Caco-2 (cell line): ENCODE data around the gene PEX5L. TPM values are rescaled to one million over a fixed set of nuclear protein-coding genes. Genes with fewer than 3 reads are reported as not detected.
A peak's percentile ranks its signal among the peaks of the same experiment; 100 is the strongest.

Experiments used
- BruUV-seq: library from RNA; stranded (reverse); fragments of 400-500 nt; replicated peaks from 2 replicates; lab custom pipeline; 2021; lab: Mats Ljungman, UMichigan
- CTCF ChIA-PET: fragments of 300-600 bp; sonication (Branson Sonifier 250); formaldehyde crosslinking; loops from one replicate; lab custom pipeline; 2022; ENCODE audit warnings: antibody characterized with exemption; lab: Charles Lee
- POLR2A ChIA-PET: fragments of 300-600 bp; sonication (Branson Sonifier 250); formaldehyde crosslinking; loops from one replicate; lab custom pipeline; 2022; ENCODE audit warnings: antibody characterized with exemption; lab: Charles Lee
- DNase-seq, 2 experiments: peaks; one replicate each; pipeline versions ENCODE4 v3.0.0 to v3.0.0-alpha.2; 2020 to 2022
- H3K27me3 ChIP-seq: replicated peaks from 2 replicates; pipeline ENCODE4 v1.6.0; 2011; ENCODE audit warnings: low read length; ENCODE audit not compliant: control insufficient read depth, insufficient read depth
- H3K36me3 ChIP-seq: 2 replicates; pipeline ENCODE4 v1.5.1; 2011; ENCODE audit warnings: low read length; ENCODE audit not compliant: control insufficient read depth, insufficient read depth
- H3K4me1 ChIP-seq: fragments of 250-450 bp; sonication (Bioruptor Pico); 2 replicates; pipeline ENCODE4 v1.5.1; 2020; ENCODE audit warnings: mild to moderate bottlenecking
- H3K4me3 ChIP-seq: 2 replicates; pipeline ENCODE4 v1.5.1; 2011; ENCODE audit warnings: low read depth, mild to moderate bottlenecking, control low read depth, low read length
- H3K9me3 ChIP-seq: fragments of 250-450 bp; sonication (Bioruptor Pico); 2 replicates; pipeline ENCODE4 v1.5.1; 2020; ENCODE audit warnings: mild to moderate bottlenecking, moderate library complexity
- H3K27ac Mint-ChIP-seq: one replicate; pipeline ENCODE4 v1.8.0; 2022; ENCODE audit warnings: mixed read lengths; ENCODE audit not compliant: unreplicated experiment
- H3K27me3 Mint-ChIP-seq: one replicate; pipeline ENCODE4 v1.8.0; 2022; ENCODE audit warnings: mixed read lengths; ENCODE audit not compliant: insufficient read depth, unreplicated experiment
- H3K36me3 Mint-ChIP-seq: one replicate; pipeline ENCODE4 v1.8.0; 2022; ENCODE audit warnings: mild to moderate bottlenecking, mixed read lengths; ENCODE audit not compliant: insufficient read depth, unreplicated experiment
- H3K4me1 Mint-ChIP-seq: one replicate; pipeline ENCODE4 v1.8.0; 2022; ENCODE audit warnings: low read depth, mixed read lengths; ENCODE audit not compliant: unreplicated experiment
- H3K4me3 Mint-ChIP-seq: one replicate; pipeline ENCODE4 v1.8.0; 2022; ENCODE audit warnings: mild to moderate bottlenecking, moderate library complexity, mixed read lengths; ENCODE audit not compliant: unreplicated experiment
- H3K9me3 Mint-ChIP-seq: one replicate; pipeline ENCODE4 v1.8.0; 2022; ENCODE audit warnings: mixed read lengths; ENCODE audit not compliant: unreplicated experiment
- CTCF ChIP-seq, 2 experiments: fragments of 200-600 bp in 1 of 2; IDR thresholded peaks; 1 replicate in 1 of 2; 2 replicates in 1 of 2; pipeline versions ENCODE4 v1.5.1 to v1.8.0; 2011 to 2022; ENCODE audit warnings: antibody characterized with exemption in 1 of 2, control low read depth in 1 of 2, inconsistent platforms in 1 of 2, low read depth in 1 of 2, low read length in 1 of 2, mild to moderate bottlenecking in 1 of 2, moderate library complexity in 1 of 2; ENCODE audit not compliant: insufficient read depth in 1 of 2, severe bottlenecking in 1 of 2, unreplicated experiment in 1 of 2
- intact Hi-C: fragments of 100-400 bp; cut with micrococcal nuclease; formaldehyde crosslinking; loops from one replicate; pipeline ENCODE4 v1.10.0; 2022; ENCODE audit not compliant: unreplicated experiment
- total RNA-seq: library from RNA; stranded (reverse); gene quantifications from 2 replicates; pipeline ENCODE4 v1.2.3, GENCODE V29; 2022

Gene PEX5L
- total RNA-seq, 1 experiment from 2014 or later = not detected

- intact Hi-C loops = no loop called here
- CTCF ChIA-PET = no interaction called here
Observed at GRCh38 chr3:179842061-179842460, 194.7 kb downstream of the PEX5L start.

GRCh38 chr3:179840985-179841384 is 195.8 kb downstream of the PEX5L start:
- H3K9me3 Mint-ChIP-seq = no peaks in the 10 kb centered on the region
- no peak for TF ChIP-seq CTCF (IDR thresholded peaks at IDR 0.05; ENCODE audit: insufficient read depth in 1 of 2, low read depth in 1 of 2, low read length in 1 of 2, severe bottlenecking in 1 of 2, unreplicated experiment in 1 of 2)
- H3K36me3 Mint-ChIP-seq = no peaks in the 10 kb centered on the region
- H3K9me3 ChIP-seq = no peaks in the 10 kb centered on the region
- H3K27me3 ChIP-seq = no peaks in the 10 kb centered on the region; the same call in 1 of the 2 replicates
- BruUV-seq = no TSS peak
- H3K4me3 Mint-ChIP-seq = no peak overlapping the region
- H3K27ac Mint-ChIP-seq = no peak overlapping the region
- no peaks in the 10 kb centered on the region for H3K36me3 ChIP-seq
- H3K4me1 ChIP-seq = no peaks in the 10 kb centered on the region
- H3K4me1 Mint-ChIP-seq = no peaks in the 10 kb centered on the region
- no peak for DNase-seq
- POLR2A ChIA-PET = no interaction called here
- CTCF ChIA-PET = no interaction called here
- intact Hi-C loops = no loop called here
- no peak overlapping the region for H3K4me3 ChIP-seq
- peaks cover 8% of the 10 kb centered on the region for H3K27me3 Mint-ChIP-seq

More at GRCh38 chr3:179842061-179842460, 194.7 kb downstream of the PEX5L start:
- Histone ChIP-seq H3K27me3 (no peaks in the 10 kb centered on the region; the same call in 1 of the 2 replicates), H3K9me3 (no peaks in the 10 kb centered on the region), H3K4me3 (no peak overlapping the region), H3K4me1 (no peaks in the 10 kb centered on the region), H3K36me3 (no peaks in the 10 kb centered on the region)
- no peaks in the 10 kb centered on the region for H3K9me3 Mint-ChIP-seq
- no peak for TF ChIP-seq CTCF (IDR thresholded peaks at IDR 0.05; ENCODE audit: insufficient read depth in 1 of 2, low read depth in 1 of 2, low read length in 1 of 2, severe bottlenecking in 1 of 2, unreplicated experiment in 1 of 2)
- no peak overlapping the region for H3K27ac Mint-ChIP-seq
- no TSS peak for BruUV-seq
- no peak overlapping the region for H3K4me3 Mint-ChIP-seq
- H3K36me3 Mint-ChIP-seq = no peaks in the 10 kb centered on the region
- no peak for DNase-seq
- POLR2A ChIA-PET = no interaction called here
- no peaks in the 10 kb centered on the region for H3K4me1 Mint-ChIP-seq
- peaks cover 8% of the 10 kb centered on the region for H3K27me3 Mint-ChIP-seq

- Mint-ChIP-seq H3K9me3 (no peaks in the 10 kb centered on the region), H3K4me3 (no peak overlapping the region), H3K36me3 (no peaks in the 10 kb centered on the region), H3K27me3 (peaks cover 3% of the 10 kb centered on the region), H3K4me1 (no peaks in the 10 kb centered on the region), H3K27ac (no peak overlapping the region)
- peak in 1 of 2 experiments; percentile 7 for DNase-seq
- Histone ChIP-seq H3K4me1 (no peaks in the 10 kb centered on the region), H3K36me3 (no peaks in the 10 kb centered on the region), H3K9me3 (no peaks in the 10 kb centered on the region), H3K4me3 (no peak overlapping the region), H3K27me3 (no peaks in the 10 kb centered on the region; the same call in 1 of the 2 replicates)
- ChIA-PET POLR2A (no interaction called here), CTCF (interaction anchor here (1.0 kb wide), 1 partner anchor 69 kb away, joined by 3 read pairs; no protein-coding TSS in a partner anchor)
- BruUV-seq = no TSS peak
- intact Hi-C loops = loop anchor here (1.0 to 2.0 kb wide), 3 partner anchors 26 to 69 kb away; no protein-coding TSS in a partner anchor
- TF ChIP-seq CTCF (IDR thresholded peaks at IDR 0.05; ENCODE audit: insufficient read depth in 1 of 2, low read depth in 1 of 2, low read length in 1 of 2, severe bottlenecking in 1 of 2, unreplicated experiment in 1 of 2) = peak in 1 of 2 experiments; percentile 11
Observed at GRCh38 chr3:179837374-179837773, 199.4 kb downstream of the PEX5L start.
